ENCODE results near the gene PET100. TPM values are rescaled to one million over a fixed set of nuclear protein-coding genes. Genes with fewer than 3 reads are reported as not detected.
A peak's percentile ranks its signal among the peaks of the same experiment; 100 is the strongest.

PET100 gene
- total and polyA plus RNA-seq, 2 donors from 2014 or later = 112 to 181 TPM

DNA sequence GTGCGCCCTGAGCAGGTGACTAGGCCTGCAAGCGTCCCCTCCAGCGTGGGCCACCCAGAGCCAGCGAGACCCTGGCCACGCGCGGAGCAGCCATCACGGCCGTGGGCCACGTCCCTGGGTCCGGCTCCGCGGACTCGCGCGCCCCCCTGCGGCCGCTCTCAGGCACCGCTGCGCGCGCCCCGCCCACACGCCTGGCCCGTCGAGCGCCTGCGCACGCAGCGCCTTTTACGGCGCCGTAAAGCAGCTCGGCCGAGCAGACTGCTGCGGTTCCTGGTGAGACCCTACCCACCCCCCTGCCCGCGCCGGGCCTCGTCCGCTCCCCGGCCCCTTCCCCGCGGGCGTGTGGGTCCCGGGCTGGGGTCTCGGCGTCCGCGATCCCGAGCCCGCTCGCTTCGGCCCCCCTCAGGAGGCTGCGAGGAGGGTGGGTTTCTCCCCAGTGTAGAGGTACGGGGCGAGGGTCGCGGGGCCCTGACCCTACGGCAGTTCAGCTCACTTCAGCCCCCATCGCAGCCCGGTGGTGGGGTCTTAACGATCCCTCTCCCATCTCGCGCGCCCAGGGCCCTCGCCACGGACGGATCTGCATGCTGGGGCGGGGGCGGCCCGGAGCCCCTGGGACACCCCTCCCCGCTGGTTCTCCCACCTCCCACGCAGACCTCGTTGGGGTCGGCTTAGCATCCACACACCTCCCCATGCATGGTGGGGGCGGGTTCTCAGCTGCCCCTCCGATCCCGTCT lies 51.2 kb downstream of the PET100 start, which contains the start of gene TRAPPC5:
Gene TRAPPC5, plus strand, starts transcription at position 228 of the 734 bp plus-strand sequence. CDS start 1,421 bp downstream, outside the sequence.
- intact Hi-C loops (cut with DNase I) = no loop called here
- DNase-seq (peak; percentile 92 to 95 (median 93)), FAIRE-seq (no peak)
- H3K27ac ChIP-seq (ENCODE audit: low read depth in 2 of 2, low read length in 2 of 2) = peak within 1 kb of the TSS; percentile 71 to 76
- no peaks in the 10 kb centered on the region for H3K9me3 ChIP-seq (ENCODE audit: control insufficient read depth in 2 of 3, insufficient read depth in 1 of 3, low read length in 3 of 3)
- H3K4me3 ChIP-seq (ENCODE audit: low read length in 3 of 3) = peak within 1 kb of the TSS; percentile 62 to 87 (median 78)
- no peaks in the 10 kb centered on the region for H3K27me3 ChIP-seq (ENCODE audit: control insufficient read depth, insufficient read depth, low read length)
- H3K4me1 ChIP-seq (ENCODE audit: control insufficient read depth in 2 of 3, insufficient read depth in 2 of 3, low read depth in 1 of 3, low read length in 3 of 3) = peaks cover 0 to 8% (median 0%) of the 10 kb centered on the region in 3 donors
- H3K36me3 ChIP-seq (ENCODE audit: control insufficient read depth in 2 of 3, insufficient read depth in 3 of 3, low read length in 3 of 3) = no peaks in the 10 kb centered on the region
- TF ChIP-seq, protein P1, sequence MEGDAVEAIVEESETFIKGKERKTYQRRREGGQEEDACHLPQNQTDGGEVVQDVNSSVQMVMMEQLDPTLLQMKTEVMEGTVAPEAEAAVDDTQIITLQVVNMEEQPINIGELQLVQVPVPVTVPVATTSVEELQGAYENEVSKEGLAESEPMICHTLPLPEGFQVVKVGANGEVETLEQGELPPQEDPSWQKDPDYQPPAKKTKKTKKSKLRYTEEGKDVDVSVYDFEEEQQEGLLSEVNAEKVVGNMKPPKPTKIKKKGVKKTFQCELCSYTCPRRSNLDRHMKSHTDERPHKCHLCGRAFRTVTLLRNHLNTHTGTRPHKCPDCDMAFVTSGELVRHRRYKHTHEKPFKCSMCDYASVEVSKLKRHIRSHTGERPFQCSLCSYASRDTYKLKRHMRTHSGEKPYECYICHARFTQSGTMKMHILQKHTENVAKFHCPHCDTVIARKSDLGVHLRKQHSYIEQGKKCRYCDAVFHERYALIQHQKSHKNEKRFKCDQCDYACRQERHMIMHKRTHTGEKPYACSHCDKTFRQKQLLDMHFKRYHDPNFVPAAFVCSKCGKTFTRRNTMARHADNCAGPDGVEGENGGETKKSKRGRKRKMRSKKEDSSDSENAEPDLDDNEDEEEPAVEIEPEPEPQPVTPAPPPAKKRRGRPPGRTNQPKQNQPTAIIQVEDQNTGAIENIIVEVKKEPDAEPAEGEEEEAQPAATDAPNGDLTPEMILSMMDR (IDR thresholded peaks at IDR 0.05; ENCODE audit: borderline replicate concordance, extremely low read depth, insufficient read depth) = peak; percentile 99
- peak within 1 kb of the TSS; percentile 36 to 92 (median 92) for H3K9ac ChIP-seq (ENCODE audit: low read length in 3 of 3)

Small RNAs within 50 kb of the gene (microRNA-seq; reads per million reads assigned to microRNA genes)
- not detected for gene MIR6792

Other genes starting within 250 kb of the PET100 start
- gene PEX11G, start 140.8 kb upstream of the PET100 start, total RNA-seq = 7.8 TPM
- 20.8 TPM for gene PEX11G, start 140.8 kb upstream of the PET100 start, polyA plus RNA-seq (ENCODE audit: insufficient read depth, low read depth, low replicate concordance)
- 39.1 TPM for gene ZNF358, start 113.7 kb upstream of the PET100 start, total RNA-seq
- 79.1 TPM for gene ZNF358, start 113.7 kb upstream of the PET100 start, polyA plus RNA-seq (ENCODE audit: insufficient read depth, low read depth, low replicate concordance)
- gene MCOLN1, start 107.2 kb upstream of the PET100 start, total RNA-seq = 24.0 TPM
- 25.7 TPM for gene MCOLN1, start 107.2 kb upstream of the PET100 start, polyA plus RNA-seq (ENCODE audit: insufficient read depth, low read depth, low replicate concordance)
- 101 TPM for gene PNPLA6, start 94.1 kb upstream of the PET100 start, total RNA-seq
- 80.9 TPM for gene PNPLA6, start 94.1 kb upstream of the PET100 start, polyA plus RNA-seq (ENCODE audit: insufficient read depth, low read depth, low replicate concordance)
- 18.5 TPM for gene CAMSAP3, start 33.9 kb upstream of the PET100 start, total RNA-seq
- gene CAMSAP3, start 33.9 kb upstream of the PET100 start, polyA plus RNA-seq (ENCODE audit: insufficient read depth, low read depth, low replicate concordance) = 19.3 TPM
- gene XAB2, start 248 bp upstream of the PET100 start, total RNA-seq = 44.4 TPM
- gene XAB2, start 248 bp upstream of the PET100 start, polyA plus RNA-seq (ENCODE audit: insufficient read depth, low read depth, low replicate concordance) = 34.2 TPM
- 6.1 TPM for gene PCP2, start 3.9 kb downstream of the PET100 start, total RNA-seq
- gene PCP2, start 3.9 kb downstream of the PET100 start, polyA plus RNA-seq (ENCODE audit: insufficient read depth, low read depth, low replicate concordance) = 8.9 TPM
- 136 TPM for gene STXBP2, start 7.3 kb downstream of the PET100 start, total RNA-seq
- 74.8 TPM for gene STXBP2, start 7.3 kb downstream of the PET100 start, polyA plus RNA-seq (ENCODE audit: insufficient read depth, low read depth, low replicate concordance)
- gene RETN, start 39.3 kb downstream of the PET100 start, total RNA-seq = 1.1 TPM
- gene RETN, start 39.3 kb downstream of the PET100 start, polyA plus RNA-seq (ENCODE audit: insufficient read depth, low read depth, low replicate concordance) = not detected
- gene MCEMP1, start 47.3 kb downstream of the PET100 start, total RNA-seq = 0.38 TPM
- gene MCEMP1, start 47.3 kb downstream of the PET100 start, polyA plus RNA-seq (ENCODE audit: insufficient read depth, low read depth, low replicate concordance) = 0.28 TPM
- gene TRAPPC5, start 51.0 kb downstream of the PET100 start, total RNA-seq = 82.6 TPM
- 222 TPM for gene TRAPPC5, start 51.0 kb downstream of the PET100 start, polyA plus RNA-seq (ENCODE audit: insufficient read depth, low read depth, low replicate concordance)
- gene FCER2, start 72.3 kb downstream of the PET100 start, total RNA-seq = 1.0 TPM
- not detected for gene FCER2, start 72.3 kb downstream of the PET100 start, polyA plus RNA-seq (ENCODE audit: insufficient read depth, low read depth, low replicate concordance)
- gene CLEC4G, start 102.3 kb downstream of the PET100 start, total RNA-seq = 0.72 TPM
- 1.1 TPM for gene CLEC4G, start 102.3 kb downstream of the PET100 start, polyA plus RNA-seq (ENCODE audit: insufficient read depth, low read depth, low replicate concordance)
- gene CD209, start 117.7 kb downstream of the PET100 start, total RNA-seq = 11.7 TPM
- 1.2 TPM for gene CD209, start 117.7 kb downstream of the PET100 start, polyA plus RNA-seq (ENCODE audit: insufficient read depth, low read depth, low replicate concordance)
- 0.54 TPM for gene CLEC4M, start 133.4 kb downstream of the PET100 start, total RNA-seq
- gene CLEC4M, start 133.4 kb downstream of the PET100 start, polyA plus RNA-seq (ENCODE audit: insufficient read depth, low read depth, low replicate concordance) = not detected
- gene EVI5L, start 200.4 kb downstream of the PET100 start, total RNA-seq = 15.9 TPM
- 14.5 TPM for gene EVI5L, start 200.4 kb downstream of the PET100 start, polyA plus RNA-seq (ENCODE audit: insufficient read depth, low read depth, low replicate concordance)
- 4.2 TPM for gene PRR36, start 244.6 kb downstream of the PET100 start, total RNA-seq
- gene PRR36, start 244.6 kb downstream of the PET100 start, polyA plus RNA-seq (ENCODE audit: insufficient read depth, low read depth, low replicate concordance) = 1.1 TPM